DMS153 (cell line): ENCODE measurements around the gene CCK.
"Not testable (repeated sequence)": the region's sequence is repeated elsewhere in the genome, so short reads cannot be mapped to it uniquely, and the experiment has no call there.

Experiments
- DNase-seq: peaks from one replicate; lab custom pipeline; 2025; lab: John Stamatoyannopoulos, UW

CCK gene

GRCh38 chr3:42266085-42266484, at the start of gene CCK:
Gene CCK (minus strand): TSS chr3:42266185. CDS start chr3:42263630, 2,555 bp downstream.
- no peak for DNase-seq

GRCh38 chr3:42314411-42314810, 48.4 kb upstream of the CCK start:
- DNase-seq, result no peak

GRCh38 chr3:42308651-42309050, 42.7 kb upstream of the CCK start:
- no peak for DNase-seq

- no peak for DNase-seq
Observed at GRCh38 chr3:42306499-42306898, 40.5 kb upstream of the CCK start.

GRCh38 chr3:42302924-42303634, 37.1 kb upstream of the CCK start:
- DNase-seq, result no peak

- no peak for DNase-seq
Observed at GRCh38 chr3:42301446-42302175, 35.6 kb upstream of the CCK start.

- DNase-seq, result no peak
Observed at GRCh38 chr3:42300778-42301177, 34.8 kb upstream of the CCK start.

GRCh38 chr3:42300013-42300412, 34.0 kb upstream of the CCK start:
- no peak for DNase-seq

GRCh38 chr3:42298259-42298658, 32.3 kb upstream of the CCK start:
- no peak for DNase-seq

- DNase-seq, result no peak
Observed at GRCh38 chr3:42292009-42292408, 26.0 kb upstream of the CCK start.

GRCh38 chr3:42290966-42291714, 25.2 kb upstream of the CCK start:
- no peak for DNase-seq

- peak; percentile 2 for DNase-seq
Observed at GRCh38 chr3:42289026-42289425, 23.0 kb upstream of the CCK start.

GRCh38 chr3:42288385-42288784, 22.4 kb upstream of the CCK start:
- DNase-seq, result no peak

GRCh38 chr3:42287423-42287822, 21.4 kb upstream of the CCK start:
- DNase-seq, result not testable (repeated sequence)

GRCh38 chr3:42277676-42278075, 11.7 kb upstream of the CCK start:
- no peak for DNase-seq

- no peak for DNase-seq
Observed at GRCh38 chr3:42276141-42277132, 10.5 kb upstream of the CCK start.

GRCh38 chr3:42275217-42275616, 9.2 kb upstream of the CCK start:
- DNase-seq, result no peak

GRCh38 chr3:42274266-42274665, 8.3 kb upstream of the CCK start:
- no peak for DNase-seq

- DNase-seq, result no peak
Observed at GRCh38 chr3:42273361-42273760, 7.4 kb upstream of the CCK start.

- DNase-seq, result no peak
Observed at GRCh38 chr3:42271786-42272185, 5.8 kb upstream of the CCK start.

GRCh38 chr3:42270561-42270960, 4.6 kb upstream of the CCK start:
- DNase-seq, result peak; percentile 62

- no peak for DNase-seq
Observed at GRCh38 chr3:42269647-42270046, 3.7 kb upstream of the CCK start.
